PFSK-1 (cell line): ENCODE results near the gene PPP1R1B.

Experiments used
- POLR2AphosphoS5 ChIP-seq: IDR thresholded peaks from 2 replicates; pipeline ENCODE4 v1.6.1; 2012; ENCODE audit warnings: low read depth, mild to moderate bottlenecking, control low read depth, low read length, moderate library complexity
- SIN3A ChIP-seq: IDR thresholded peaks from 2 replicates; pipeline ENCODE4 v1.6.1; 2012; ENCODE audit warnings: mild to moderate bottlenecking, low read length, moderate library complexity, borderline replicate concordance; ENCODE audit not compliant: insufficient read depth
- TAF1 ChIP-seq: IDR thresholded peaks from 2 replicates; pipeline ENCODE4 v1.6.1; 2012; ENCODE audit warnings: low read length, control low read depth, borderline replicate concordance; ENCODE audit not compliant: insufficient read depth
- TF ChIP-seq, protein P1 (sequence below), 2 experiments: IDR thresholded peaks; 2 replicates each; pipeline versions ENCODE4 v1.6.1 to v1.8.0; 2011 to 2012; ENCODE audit warnings: low read depth in 2 of 2, low read length in 2 of 2, control low read depth in 1 of 2, inconsistent platforms in 1 of 2, mild to moderate bottlenecking in 1 of 2, moderate library complexity in 1 of 2; ENCODE audit not compliant: insufficient read depth in 1 of 2

DNA sequence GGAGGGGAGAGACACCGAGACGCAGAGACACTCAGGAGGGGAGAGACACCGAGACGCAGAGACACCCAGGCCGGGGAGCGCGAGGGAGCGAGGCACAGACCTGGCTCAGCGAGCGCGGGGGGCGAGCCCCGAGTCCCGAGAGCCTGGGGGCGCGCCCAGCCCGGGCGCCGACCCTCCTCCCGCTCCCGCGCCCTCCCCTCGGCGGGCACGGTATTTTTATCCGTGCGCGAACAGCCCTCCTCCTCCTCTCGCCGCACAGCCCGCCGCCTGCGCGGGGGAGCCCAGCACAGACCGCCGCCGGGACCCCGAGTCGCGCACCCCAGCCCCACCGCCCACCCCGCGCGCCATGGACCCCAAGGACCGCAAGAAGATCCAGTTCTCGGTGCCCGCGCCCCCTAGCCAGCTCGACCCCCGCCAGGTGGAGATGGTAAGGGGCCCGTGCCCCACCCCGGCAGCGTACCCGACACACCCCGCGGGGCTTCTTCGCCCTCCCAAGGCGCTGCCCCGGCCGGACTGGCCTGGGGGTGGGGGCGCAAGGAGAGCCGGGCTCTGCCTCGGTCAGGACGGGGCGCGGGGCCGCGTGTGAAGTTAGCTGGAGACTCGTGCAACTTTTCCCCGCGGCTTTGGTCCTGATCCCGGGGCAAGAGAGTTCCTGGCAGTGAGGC, 427 bp downstream of the PPP1R1B start:
- TF ChIP-seq TAF1 (no peak), POLR2AphosphoS5 (no peak), SIN3A (no peak)
- TF ChIP-seq, protein P1, sequence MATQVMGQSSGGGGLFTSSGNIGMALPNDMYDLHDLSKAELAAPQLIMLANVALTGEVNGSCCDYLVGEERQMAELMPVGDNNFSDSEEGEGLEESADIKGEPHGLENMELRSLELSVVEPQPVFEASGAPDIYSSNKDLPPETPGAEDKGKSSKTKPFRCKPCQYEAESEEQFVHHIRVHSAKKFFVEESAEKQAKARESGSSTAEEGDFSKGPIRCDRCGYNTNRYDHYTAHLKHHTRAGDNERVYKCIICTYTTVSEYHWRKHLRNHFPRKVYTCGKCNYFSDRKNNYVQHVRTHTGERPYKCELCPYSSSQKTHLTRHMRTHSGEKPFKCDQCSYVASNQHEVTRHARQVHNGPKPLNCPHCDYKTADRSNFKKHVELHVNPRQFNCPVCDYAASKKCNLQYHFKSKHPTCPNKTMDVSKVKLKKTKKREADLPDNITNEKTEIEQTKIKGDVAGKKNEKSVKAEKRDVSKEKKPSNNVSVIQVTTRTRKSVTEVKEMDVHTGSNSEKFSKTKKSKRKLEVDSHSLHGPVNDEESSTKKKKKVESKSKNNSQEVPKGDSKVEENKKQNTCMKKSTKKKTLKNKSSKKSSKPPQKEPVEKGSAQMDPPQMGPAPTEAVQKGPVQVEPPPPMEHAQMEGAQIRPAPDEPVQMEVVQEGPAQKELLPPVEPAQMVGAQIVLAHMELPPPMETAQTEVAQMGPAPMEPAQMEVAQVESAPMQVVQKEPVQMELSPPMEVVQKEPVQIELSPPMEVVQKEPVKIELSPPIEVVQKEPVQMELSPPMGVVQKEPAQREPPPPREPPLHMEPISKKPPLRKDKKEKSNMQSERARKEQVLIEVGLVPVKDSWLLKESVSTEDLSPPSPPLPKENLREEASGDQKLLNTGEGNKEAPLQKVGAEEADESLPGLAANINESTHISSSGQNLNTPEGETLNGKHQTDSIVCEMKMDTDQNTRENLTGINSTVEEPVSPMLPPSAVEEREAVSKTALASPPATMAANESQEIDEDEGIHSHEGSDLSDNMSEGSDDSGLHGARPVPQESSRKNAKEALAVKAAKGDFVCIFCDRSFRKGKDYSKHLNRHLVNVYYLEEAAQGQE (IDR thresholded peaks at IDR 0.05; ENCODE audit: insufficient read depth in 1 of 2, low read depth in 2 of 2, low read length in 2 of 2) = no peak
